T-helper 2 cell treated with Interferon-gamma antibody and Interleukin-4, amounts not matched to agents 100 ng/mL and 5 ng/mL, for 36 hours (primary cell): ENCODE data around the gene KIAA0825. TPM values are rescaled to one million over a fixed set of nuclear protein-coding genes. Genes with fewer than 3 reads are reported as not detected.

Experiments used
- intact Hi-C: fragments of 100-400 bp; cut with micrococcal nuclease; formaldehyde crosslinking; loops from one replicate; pipeline ENCODE4 v1.15.1; 2023
- total RNA-seq: library from RNA; stranded (reverse); gene quantifications from 2 replicates; pipeline ENCODE4 v1.2.3, GENCODE V29; 2022

The KIAA0825 gene
- total RNA-seq, 1 donor from 2014 or later: 1.3 TPM

DNA sequence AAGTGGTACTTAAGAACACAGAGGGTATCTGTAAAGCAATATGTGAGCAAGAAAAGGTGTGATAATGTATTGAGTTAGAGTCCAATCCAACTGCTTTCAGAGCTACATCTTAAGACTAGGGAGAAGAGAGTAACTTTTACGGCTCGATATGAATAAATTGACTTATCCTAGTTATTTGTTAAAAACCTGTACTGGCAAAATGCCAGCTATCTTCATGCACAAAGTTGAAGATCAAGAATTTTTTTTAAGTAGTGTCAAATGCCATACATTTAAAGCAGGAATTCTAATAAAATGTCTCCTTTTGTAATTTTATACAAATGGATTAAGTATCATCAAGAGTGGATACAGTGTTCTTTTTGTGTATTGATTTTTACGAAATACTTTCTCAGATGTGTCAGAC, 305.2 kb downstream of the KIAA0825 start:
- intact Hi-C loops: no loop called here

GRCh38 chr5:94312298-94312697, 306.1 kb downstream of the KIAA0825 start:
- intact Hi-C loops: no loop called here

DNA sequence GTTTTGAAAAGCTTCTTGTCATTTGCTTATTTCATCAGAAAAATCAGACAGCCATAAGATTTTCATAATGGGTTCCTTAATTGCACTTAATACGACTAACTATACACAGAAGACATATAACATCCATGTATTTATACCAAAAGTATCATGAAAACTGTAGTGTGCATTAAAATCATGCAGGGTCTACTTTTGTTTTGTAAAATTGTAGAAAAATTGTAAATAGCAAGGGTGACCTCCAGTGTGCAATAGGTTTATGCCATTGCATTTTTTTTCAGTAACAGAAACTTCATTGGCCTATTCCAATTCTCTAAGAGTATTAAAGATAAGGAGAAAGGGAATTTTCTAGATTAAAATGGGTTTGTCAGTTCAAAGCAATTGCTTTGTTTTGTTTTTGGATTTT, 307.6 kb downstream of the KIAA0825 start:
- intact Hi-C loops: no loop called here

GRCh38 chr5:94309141-94309540, 309.3 kb downstream of the KIAA0825 start:
- intact Hi-C loops: no loop called here

DNA sequence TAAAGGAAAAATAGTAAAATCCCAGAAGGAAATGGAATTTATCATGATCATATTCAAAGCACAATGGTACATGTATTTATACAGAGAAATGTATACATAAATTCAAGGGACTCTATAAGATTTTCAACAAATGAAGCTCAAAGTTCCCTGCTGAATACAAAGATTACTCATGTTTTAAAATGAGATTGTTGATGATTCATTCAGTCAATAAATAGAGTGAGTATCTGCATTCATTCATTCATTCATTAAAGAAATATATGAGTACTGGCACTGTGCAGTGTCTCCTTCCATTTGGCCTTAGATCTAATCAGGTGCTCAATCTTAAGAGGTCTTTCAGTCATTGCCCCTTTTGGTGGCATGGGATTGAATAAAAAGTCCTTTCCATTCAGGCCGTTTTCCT, 310.0 kb downstream of the KIAA0825 start:
- intact Hi-C loops: no loop called here

- intact Hi-C loops: no loop called here
These were observed 314.3 kb downstream of the KIAA0825 start for GRCh38 chr5:94304146-94304545.

GRCh38 chr5:94288937-94289336, 329.5 kb downstream of the KIAA0825 start:
- intact Hi-C loops: no loop called here

DNA sequence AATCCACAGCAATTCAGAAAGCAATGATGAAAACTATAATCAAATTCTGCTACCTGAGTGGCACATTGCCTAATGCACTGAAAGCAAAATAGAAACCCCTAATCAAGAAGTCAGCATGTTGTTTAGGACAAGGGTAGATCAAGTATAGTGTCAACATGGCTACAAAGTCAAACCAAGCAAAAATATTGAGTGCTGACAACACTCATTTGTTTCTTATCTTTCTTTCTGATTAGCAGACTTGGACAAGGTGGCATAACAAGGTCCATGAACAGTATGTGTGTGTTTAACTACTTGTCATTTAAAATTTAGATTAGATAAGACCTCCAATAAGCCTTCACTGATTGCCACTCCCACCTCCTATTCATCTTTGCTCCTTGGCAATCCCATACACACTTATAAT, 332.4 kb downstream of the KIAA0825 start:
- intact Hi-C loops: no loop called here

DNA sequence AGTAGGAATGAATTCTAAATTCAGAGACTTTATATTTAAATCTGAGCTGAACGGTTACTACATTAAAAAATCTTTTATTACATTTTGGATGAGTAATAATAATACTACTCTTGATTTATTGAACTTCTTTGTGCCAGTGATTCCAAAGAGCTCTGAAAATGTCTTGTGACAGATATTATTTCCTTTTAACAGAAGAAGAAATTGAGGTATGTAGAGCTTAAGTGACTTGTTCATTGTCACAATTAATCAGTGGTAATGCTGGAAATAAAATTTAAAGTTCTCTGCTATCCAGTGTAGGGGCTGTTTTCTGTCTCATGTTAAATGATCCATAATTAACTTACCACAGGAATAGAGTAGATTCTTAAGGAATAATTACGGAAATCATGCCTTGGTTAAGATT, 335.3 kb downstream of the KIAA0825 start:
- intact Hi-C loops: no loop called here

- intact Hi-C loops: no loop called here
These were observed 337.1 kb downstream of the KIAA0825 start for GRCh38 chr5:94281236-94281801.

GRCh38 chr5:94276751-94277150, 341.7 kb downstream of the KIAA0825 start:
- intact Hi-C loops: no loop called here

DNA sequence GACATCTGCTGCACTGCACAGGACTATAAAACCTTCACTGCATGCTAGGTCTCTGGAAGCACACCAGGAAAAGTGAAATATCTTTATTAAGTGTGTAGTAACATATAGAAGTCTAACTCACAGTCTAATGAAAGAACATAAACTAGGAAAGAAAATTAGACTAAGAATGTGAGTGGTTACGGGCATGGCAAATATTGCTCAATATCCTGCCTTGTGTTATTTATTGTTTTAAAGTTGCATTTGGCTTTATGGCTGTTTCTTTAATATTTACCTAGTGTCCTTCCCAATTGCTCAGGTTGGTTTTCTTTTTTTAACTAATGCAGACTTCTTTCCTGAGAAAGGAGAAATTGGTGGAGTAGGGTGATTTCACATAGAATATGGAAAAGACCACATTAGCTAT, 342.4 kb downstream of the KIAA0825 start:
- intact Hi-C loops: no loop called here

- intact Hi-C loops: no loop called here
These were observed 343.7 kb downstream of the KIAA0825 start for GRCh38 chr5:94274707-94275106.

GRCh38 chr5:94268226-94268625, 350.2 kb downstream of the KIAA0825 start:
- intact Hi-C loops: no loop called here

- intact Hi-C loops: no loop called here
These were observed 351.0 kb downstream of the KIAA0825 start for GRCh38 chr5:94267350-94267899.

- intact Hi-C loops: no loop called here
These were observed 352.2 kb downstream of the KIAA0825 start for GRCh38 chr5:94266170-94266569.

- intact Hi-C loops: no loop called here
These were observed 355.3 kb downstream of the KIAA0825 start for GRCh38 chr5:94263068-94263467.

- intact Hi-C loops: no loop called here
These were observed 358.3 kb downstream of the KIAA0825 start for GRCh38 chr5:94260096-94260495.

GRCh38 chr5:94254214-94254613, 364.2 kb downstream of the KIAA0825 start:
- intact Hi-C loops: no loop called here

GRCh38 chr5:94250985-94251384, 367.4 kb downstream of the KIAA0825 start:
- intact Hi-C loops: no loop called here

DNA sequence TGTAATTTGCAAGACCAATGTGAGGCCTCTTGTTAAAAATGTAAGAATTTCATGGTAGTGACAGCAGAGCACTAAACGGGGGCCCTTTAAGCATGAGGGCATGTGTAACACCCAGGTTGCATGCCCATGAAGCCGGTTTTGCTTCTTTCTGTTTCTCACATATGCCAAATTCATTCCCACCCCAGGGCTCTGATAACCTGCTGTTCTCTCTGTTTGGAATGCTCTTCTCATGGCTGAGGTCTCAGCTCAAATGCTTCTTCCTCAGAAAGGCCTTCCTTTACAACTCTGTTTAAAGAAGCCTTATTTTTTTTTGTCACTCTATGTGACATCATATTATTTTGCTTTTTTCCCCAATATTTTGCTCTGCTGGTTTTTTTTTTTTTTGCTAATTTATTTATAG, 369.0 kb downstream of the KIAA0825 start:
- intact Hi-C loops: no loop called here

DNA sequence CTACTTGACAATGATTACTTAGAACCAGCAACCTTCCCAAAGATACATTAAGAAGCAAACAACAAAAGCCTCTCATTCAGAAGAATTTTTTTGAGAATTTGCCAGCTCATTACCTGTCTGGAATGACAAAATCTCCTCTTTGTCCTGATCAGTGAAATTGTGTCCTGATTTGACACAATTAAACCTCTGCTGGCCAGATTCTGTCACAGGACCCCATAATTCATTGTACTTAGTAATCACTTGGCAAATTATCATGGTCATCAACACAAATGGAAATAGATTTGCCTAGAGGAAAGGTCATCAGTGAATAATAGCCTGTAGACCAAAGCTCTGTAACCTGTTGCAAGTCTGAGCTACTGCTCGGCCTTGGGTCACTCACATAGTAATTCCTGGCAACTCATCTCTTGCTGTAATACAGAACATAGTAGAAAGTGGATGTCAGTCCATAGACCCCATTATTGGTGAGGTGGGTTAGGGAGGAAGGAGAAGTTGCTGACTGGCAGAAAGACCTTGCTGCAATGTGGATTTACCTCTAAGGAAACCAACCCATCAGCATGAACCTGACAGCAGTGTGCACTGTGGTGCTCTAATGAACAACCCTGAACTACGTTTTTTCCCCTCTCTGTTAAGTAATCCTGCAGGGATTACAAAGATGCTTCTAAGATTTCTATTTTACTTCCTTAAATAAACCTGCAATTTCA, 370.1 kb downstream of the KIAA0825 start:
- intact Hi-C loops: no loop called here

GRCh38 chr5:94245608-94246007, 372.8 kb downstream of the KIAA0825 start:
- intact Hi-C loops: no loop called here
